HepG2 (cell line): ENCODE measurements around the gene TMEM222. TPM values are rescaled to one million over a fixed set of nuclear protein-coding genes. Genes with fewer than 3 reads are reported as not detected.

Experiments used
- ARID2 ChIP-seq: sonication (generic); formaldehyde crosslinking; IDR thresholded peaks from 2 replicates; pipeline ENCODE4 v1.8.1; 2022; ENCODE audit warnings: mild to moderate bottlenecking, missing genetic modification reagents, borderline replicate concordance
- FOXA3 ChIP-seq: IDR thresholded peaks from 2 replicates; pipeline ENCODE4 v1.6.1; 2016; ENCODE audit warnings: missing genetic modification reagents, missing compliant biosample characterization
- MAZ ChIP-seq, 2 experiments: sonication (generic) in 1 of 2; formaldehyde crosslinking in 1 of 2; IDR thresholded peaks; 2 replicates each; pipeline versions ENCODE4 v1.5.0 to v1.6.1; 2012 to 2020; ENCODE audit warnings: low read depth in 2 of 2, mild to moderate bottlenecking in 2 of 2, borderline replicate concordance in 1 of 2, improper control_type of control experiment in 1 of 2, low read length in 1 of 2, missing genetic modification reagents in 1 of 2, moderate library complexity in 1 of 2
- MYC ChIP-seq: sonication (generic); formaldehyde crosslinking; IDR thresholded peaks from 2 replicates; pipeline ENCODE4 v1.9.0; 2021; ENCODE audit warnings: missing genetic modification reagents, borderline replicate concordance
- PCBP2 ChIP-seq: fragments of 200-400 bp; formaldehyde crosslinking; optimal IDR thresholded peaks from 2 replicates; pipeline ENCODE3; 2018; ENCODE audit warnings: low read length, low read depth; ENCODE audit not compliant: poor library complexity, severe bottlenecking
- RFX1 ChIP-seq: fragments of 450-650 bp; IDR thresholded peaks from 2 replicates; pipeline ENCODE4 v1.6.1; 2017
- SOX13 ChIP-seq, 3 experiments: fragments of 450-650 bp in 1 of 3; sonication (generic) in 1 of 3; formaldehyde crosslinking in 1 of 3; IDR thresholded peaks in 2 of 3; conservative IDR thresholded peaks in 1 of 3; 2 replicates each; pipeline versions ENCODE4 v1.5.0 to v1.6.1; 2016 to 2020; ENCODE audit warnings: antibody characterized with exemption in 1 of 3, mild to moderate bottlenecking in 1 of 3, missing compliant biosample characterization in 1 of 3, missing genetic modification reagents in 1 of 3, moderate library complexity in 1 of 3
- SRY ChIP-seq: sonication (generic); formaldehyde crosslinking; IDR thresholded peaks from 2 replicates; pipeline ENCODE4 v1.8.0; 2022; ENCODE audit warnings: mild to moderate bottlenecking, missing genetic modification reagents
- ZBTB34 ChIP-seq: sonication (generic); formaldehyde crosslinking; IDR thresholded peaks from 2 replicates; pipeline ENCODE4 v1.8.0; 2022; ENCODE audit warnings: mild to moderate bottlenecking, missing genetic modification reagents
- ZMYM4 ChIP-seq: sonication (generic); formaldehyde crosslinking; IDR thresholded peaks from 2 replicates; pipeline ENCODE4 v1.8.1; 2023; ENCODE audit warnings: mild to moderate bottlenecking, missing genetic modification reagents
- ZNF101 ChIP-seq: sonication (generic); formaldehyde crosslinking; IDR thresholded peaks from 2 replicates; pipeline ENCODE4 v1.4.0; 2020; ENCODE audit warnings: mild to moderate bottlenecking, low read depth, missing genetic modification reagents, borderline replicate concordance
- ZNF251 ChIP-seq: sonication (generic); formaldehyde crosslinking; IDR thresholded peaks from 2 replicates; pipeline ENCODE4 v1.9.0; 2021; ENCODE audit warnings: mild to moderate bottlenecking, missing genetic modification reagents
- ZNF280B ChIP-seq: sonication (generic); formaldehyde crosslinking; IDR thresholded peaks from 2 replicates; pipeline ENCODE4 v1.5.0; 2020; ENCODE audit warnings: missing genetic modification reagents, mild to moderate bottlenecking, borderline replicate concordance
- ZNF33A ChIP-seq: sonication (generic); formaldehyde crosslinking; IDR thresholded peaks from 2 replicates; pipeline ENCODE4 v1.5.1; 2020; ENCODE audit warnings: missing genetic modification reagents, mild to moderate bottlenecking, moderate library complexity, borderline replicate concordance
- ZNF616 ChIP-seq: sonication (generic); formaldehyde crosslinking; IDR thresholded peaks from 2 replicates; pipeline ENCODE4 v1.5.0; 2020; ENCODE audit warnings: low read depth, mild to moderate bottlenecking, missing genetic modification reagents
- ZNF773 ChIP-seq: sonication (generic); formaldehyde crosslinking; IDR thresholded peaks from 2 replicates; pipeline ENCODE4 v1.4.0; 2020; ENCODE audit warnings: missing genetic modification reagents, borderline replicate concordance
- ZNF776 ChIP-seq: sonication (generic); formaldehyde crosslinking; IDR thresholded peaks from 2 replicates; pipeline ENCODE4 v1.4.0; 2020; ENCODE audit warnings: mild to moderate bottlenecking, missing genetic modification reagents
- ZSCAN5A ChIP-seq: sonication (generic); formaldehyde crosslinking; IDR thresholded peaks from 2 replicates; pipeline ENCODE4 v1.8.0; 2022; ENCODE audit warnings: mild to moderate bottlenecking, missing genetic modification reagents, borderline replicate concordance
- polyA plus RNA-seq, 8 experiments: library from polyadenylated mRNA; depleted of rRNA in 3 of 8; stranded (reverse) in 7 of 8; unstranded in 1 of 8; fragments of >200 nt; fragmentation: Illumina TruSeq in 4 of 8; extraction: Trizol in 4 of 8; gene quantifications; 2 replicates each; pipeline versions ENCODE4 v1.2.1 to v1.2.3, GENCODE V29; 2011 to 2016; ENCODE audit warnings: low read depth in 4 of 8, missing spikeins in 1 of 8, mixed read lengths in 1 of 8; ENCODE audit not compliant: insufficient read depth in 1 of 8
- total RNA-seq, 5 experiments: library from RNA; depleted of rRNA; stranded (reverse); fragments of >200 nt; fragmentation: Illumina TruSeq; extraction: Trizol; gene quantifications; 2 replicates each; pipeline ENCODE4 v1.2.3, GENCODE V29; 2016; ENCODE audit warnings: low read depth in 1 of 5
- TF ChIP-seq, protein P1 (sequence below): sonication (generic); formaldehyde crosslinking; IDR thresholded peaks from 2 replicates; pipeline ENCODE4 v1.4.0; 2020; ENCODE audit warnings: missing genetic modification reagents; ENCODE audit errors: not compliant biosample characterization

TMEM222 gene
- total and polyA plus RNA-seq, 2 of the 13 experiments (the other 11 are each of a cell fraction or from before 2014, with no cell fraction given) = 22.7 to 29.6 TPM

- TF ChIP-seq MYC (CRISPR knock-in tag) (peak; percentile 57; the same call in 1 of the 2 replicates), MAZ (IDR thresholded peaks at IDR 0.05; ENCODE audit: borderline replicate concordance, low read depth, low read length) (no peak), MAZ (CRISPR knock-in tag; IDR thresholded peaks at IDR 0.05; ENCODE audit: low read depth) (peak; percentile 71), FOXA3 (no peak), ZNF776 (CRISPR knock-in tag) (0 out of 2 replicates have a peak, but pooled peaks have one; percentile 11), ZNF33A (no peak), ZMYM4 (0 out of 2 replicates have a peak, but pooled peaks have one; percentile 24), PCBP2 (no peak), ZBTB34 (0 out of 2 replicates have a peak, but pooled peaks have one; percentile 14), ZNF251 (CRISPR knock-in tag) (no peak), ZSCAN5A (no peak), ZNF773 (no peak), RFX1 (no peak), SOX13 (IDR thresholded peaks at IDR 0.05) (no peak), SOX13 (CRISPR knock-in tag; conservative IDR thresholded peaks at IDR 0.05 in 1 of 2, IDR thresholded peaks at IDR 0.05 in 1 of 2) (peak in 1 of 2 experiments; percentile 43; a peak in 2 of 4 replicates), SRY (CRISPR knock-in tag) (no peak; the same call in 1 of the 2 replicates), ARID2 (CRISPR knock-in tag) (peak; percentile 59; the same call in 1 of the 2 replicates), ZNF280B (CRISPR knock-in tag) (no peak), ZNF616 (CRISPR knock-in tag) (peak; percentile 66; the same call in 1 of the 2 replicates), ZNF101 (CRISPR knock-in tag) (no peak)
- TF ChIP-seq, protein P1, sequence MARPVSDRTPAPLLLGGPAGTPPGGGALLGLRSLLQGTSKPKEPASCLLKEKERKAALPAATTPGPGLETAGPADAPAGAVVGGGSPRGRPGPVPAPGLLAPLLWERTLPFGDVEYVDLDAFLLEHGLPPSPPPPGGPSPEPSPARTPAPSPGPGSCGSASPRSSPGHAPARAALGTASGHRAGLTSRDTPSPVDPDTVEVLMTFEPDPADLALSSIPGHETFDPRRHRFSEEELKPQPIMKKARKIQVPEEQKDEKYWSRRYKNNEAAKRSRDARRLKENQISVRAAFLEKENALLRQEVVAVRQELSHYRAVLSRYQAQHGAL (CRISPR knock-in tag) = no peak
These were observed 21.0 kb downstream of the TMEM222 start (continued) for GRCh38 chr1:27342778-27343638.
